Fibroblast of lung (primary cell): ENCODE measurements around the gene NCR3LG1. TPM values are rescaled to one million over a fixed set of nuclear protein-coding genes. Genes with fewer than 3 reads are reported as not detected.

Experiments
- DNase-seq, 2 donors: peaks; one replicate each; pipeline versions ENCODE4 v3.0.0 to v3.0.0-alpha.2; 2010; ENCODE audit warnings: low read depth in 2 of 2
- H2AFZ ChIP-seq: 2 replicates; pipeline ENCODE4 v1.5.1; 2012; ENCODE audit warnings: low read length, control low read depth, inconsistent platforms
- H3K27ac ChIP-seq: 2 replicates; pipeline ENCODE4 v1.5.1; 2011; ENCODE audit warnings: low read length, control low read depth; ENCODE audit not compliant: insufficient read depth
- H3K27me3 ChIP-seq: 2 replicates; pipeline ENCODE4 v1.5.1; 2011; ENCODE audit warnings: mild to moderate bottlenecking, low read length; ENCODE audit not compliant: control insufficient read depth, insufficient read depth
- H3K36me3 ChIP-seq: 2 replicates; pipeline ENCODE4 v1.5.1; 2011; ENCODE audit warnings: low read length; ENCODE audit not compliant: control insufficient read depth, insufficient read depth
- H3K4me1 ChIP-seq: 2 replicates; pipeline ENCODE4 v1.5.1; 2011; ENCODE audit warnings: low read length; ENCODE audit not compliant: control insufficient read depth, insufficient read depth; ENCODE audit errors: extremely low read depth
- H3K4me2 ChIP-seq: 2 replicates; pipeline ENCODE4 v1.5.1; 2011; ENCODE audit warnings: low read length, control low read depth; ENCODE audit not compliant: insufficient read depth; ENCODE audit errors: extremely low read depth
- H3K4me3 ChIP-seq, 4 experiments: fragments of 200-600 bp in 1 of 4; sonication (generic) in 1 of 4; replicated peaks in 1 of 4; 2 replicates each; pipeline ENCODE4 v1.5.1; 2011 to 2016; ENCODE audit warnings: low read length in 4 of 4, low read depth in 3 of 4, mild to moderate bottlenecking in 3 of 4, control low read depth in 2 of 4, inconsistent platforms in 1 of 4, mixed read lengths in 1 of 4; ENCODE audit not compliant: insufficient read depth in 1 of 4; ENCODE audit errors: control extremely low read depth in 1 of 4
- H3K79me2 ChIP-seq: 2 replicates; pipeline ENCODE4 v1.5.1; 2012; ENCODE audit warnings: mild to moderate bottlenecking, low read length, inconsistent platforms; ENCODE audit not compliant: control insufficient read depth, insufficient read depth
- H3K9ac ChIP-seq: 2 replicates; pipeline ENCODE4 v1.5.1; 2011; ENCODE audit warnings: mild to moderate bottlenecking, low read length, control low read depth; ENCODE audit not compliant: insufficient read depth
- H3K9me3 ChIP-seq: 2 replicates; pipeline ENCODE4 v1.5.1; 2012; ENCODE audit warnings: low read depth, low read length; ENCODE audit not compliant: control insufficient read depth, insufficient read depth
- H4K20me1 ChIP-seq: 2 replicates; pipeline ENCODE4 v1.5.1; 2011; ENCODE audit warnings: low read length; ENCODE audit not compliant: control insufficient read depth, insufficient read depth; ENCODE audit errors: extremely low read depth
- EZH2 ChIP-seq: IDR thresholded peaks from 2 replicates; pipeline ENCODE4 v1.5.1; 2012; ENCODE audit warnings: low read length, control low read depth, mild to moderate bottlenecking; ENCODE audit errors: missing control alignments
- polyA plus RNA-seq, 2 donors: library from polyadenylated mRNA; depleted of rRNA in 1 of 2; stranded (reverse) in 1 of 2; unstranded in 1 of 2; fragments of >200 nt; gene quantifications; 2 replicates each; pipeline ENCODE4 v1.2.1, GENCODE V29; 2011 to 2012; ENCODE audit warnings: missing spikeins in 1 of 2
- total RNA-seq: library from RNA; depleted of rRNA; stranded (reverse); fragments of >200 nt; gene quantifications from 2 replicates; pipeline ENCODE4 v1.2.1, GENCODE V29; 2014
- TF ChIP-seq, protein P1 (sequence below), 2 donors: IDR thresholded peaks in 1 of 2; conservative IDR thresholded peaks in 1 of 2; 1 replicate in 1 of 2; 2 replicates in 1 of 2; pipeline ENCODE4 v1.5.1; 2011 to 2012; ENCODE audit warnings: low read length in 2 of 2, control low read depth in 1 of 2, inconsistent platforms in 1 of 2, low read depth in 1 of 2, mild to moderate bottlenecking in 1 of 2

The NCR3LG1 gene
- total and polyA plus RNA-seq, 2 donors (not counting 1 experiment from before 2014, with no cell fraction given) = 4.5 to 6.0 TPM

DNA sequence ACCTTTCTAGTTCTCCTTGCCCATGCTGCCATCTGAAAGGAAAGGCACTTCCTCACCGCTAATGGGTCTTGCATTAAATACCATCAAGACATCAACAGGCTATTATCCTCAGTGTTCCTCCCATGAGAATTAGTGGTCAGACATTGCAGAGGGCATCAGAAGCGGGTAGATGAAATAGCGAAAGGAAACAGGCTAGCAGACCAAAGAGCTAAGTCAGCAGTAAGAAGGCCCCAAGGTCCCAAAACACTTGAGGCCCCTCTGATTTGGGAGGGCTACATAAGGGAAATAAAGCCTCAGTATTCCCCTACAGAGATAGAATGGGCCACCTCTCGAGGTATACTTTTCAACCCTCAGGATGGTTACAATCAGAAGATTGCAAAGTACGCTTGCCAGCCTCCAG lies 23.9 kb downstream of the NCR3LG1 start:
- Histone ChIP-seq H3K4me1 (no peaks in the 10 kb centered on the region), H3K4me2 (no peak overlapping the region), H3K36me3 (no peaks in the 10 kb centered on the region), H3K9ac (no peak overlapping the region), H3K27me3 (no peaks in the 10 kb centered on the region), H3K27ac (no peak overlapping the region), H2AFZ (no peak overlapping the region), H3K79me2 (no peaks in the 10 kb centered on the region), H3K4me3 (no peak overlapping the region), H4K20me1 (no peaks in the 10 kb centered on the region), H3K9me3 (peaks cover 6% of the 10 kb centered on the region)
- no peak for DNase-seq
- TF ChIP-seq EZH2 = no peak
- TF ChIP-seq, protein P1, sequence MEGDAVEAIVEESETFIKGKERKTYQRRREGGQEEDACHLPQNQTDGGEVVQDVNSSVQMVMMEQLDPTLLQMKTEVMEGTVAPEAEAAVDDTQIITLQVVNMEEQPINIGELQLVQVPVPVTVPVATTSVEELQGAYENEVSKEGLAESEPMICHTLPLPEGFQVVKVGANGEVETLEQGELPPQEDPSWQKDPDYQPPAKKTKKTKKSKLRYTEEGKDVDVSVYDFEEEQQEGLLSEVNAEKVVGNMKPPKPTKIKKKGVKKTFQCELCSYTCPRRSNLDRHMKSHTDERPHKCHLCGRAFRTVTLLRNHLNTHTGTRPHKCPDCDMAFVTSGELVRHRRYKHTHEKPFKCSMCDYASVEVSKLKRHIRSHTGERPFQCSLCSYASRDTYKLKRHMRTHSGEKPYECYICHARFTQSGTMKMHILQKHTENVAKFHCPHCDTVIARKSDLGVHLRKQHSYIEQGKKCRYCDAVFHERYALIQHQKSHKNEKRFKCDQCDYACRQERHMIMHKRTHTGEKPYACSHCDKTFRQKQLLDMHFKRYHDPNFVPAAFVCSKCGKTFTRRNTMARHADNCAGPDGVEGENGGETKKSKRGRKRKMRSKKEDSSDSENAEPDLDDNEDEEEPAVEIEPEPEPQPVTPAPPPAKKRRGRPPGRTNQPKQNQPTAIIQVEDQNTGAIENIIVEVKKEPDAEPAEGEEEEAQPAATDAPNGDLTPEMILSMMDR (conservative IDR thresholded peaks at IDR 0.05 in 1 of 2, IDR thresholded peaks at IDR 0.05 in 1 of 2; ENCODE audit: low read depth in 1 of 2, low read length in 2 of 2) = no peak

DNA sequence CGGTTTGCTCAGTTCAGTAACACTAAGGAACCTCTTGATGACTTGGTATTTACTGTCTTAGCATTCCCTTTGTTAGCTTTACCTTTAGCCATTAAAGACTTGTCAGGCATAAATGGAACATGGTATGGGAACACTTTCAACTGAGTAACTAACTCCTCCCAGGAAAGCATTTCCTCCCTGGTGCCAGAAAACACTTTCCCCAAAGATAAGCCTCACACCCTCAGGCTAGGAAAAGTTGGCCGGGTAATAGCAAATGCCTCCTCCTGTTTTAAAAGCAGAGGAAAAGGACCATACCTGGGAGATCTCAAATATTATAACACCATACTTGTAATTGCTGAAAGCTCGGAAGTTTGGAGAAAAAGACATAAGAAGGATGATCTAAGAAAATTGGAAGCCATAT lies 24.9 kb downstream of the NCR3LG1 start:
- Histone ChIP-seq H4K20me1 (no peaks in the 10 kb centered on the region), H3K79me2 (no peaks in the 10 kb centered on the region), H3K9ac (no peak overlapping the region), H3K36me3 (no peaks in the 10 kb centered on the region), H3K9me3 (peaks cover 5% of the 10 kb centered on the region), H3K4me3 (no peak overlapping the region), H3K4me2 (no peak overlapping the region), H3K27ac (no peak overlapping the region), H2AFZ (no peak overlapping the region), H3K4me1 (no peaks in the 10 kb centered on the region), H3K27me3 (no peaks in the 10 kb centered on the region)
- DNase-seq = no peak
- TF ChIP-seq, protein P1 (conservative IDR thresholded peaks at IDR 0.05 in 1 of 2, IDR thresholded peaks at IDR 0.05 in 1 of 2; ENCODE audit: low read depth in 1 of 2, low read length in 2 of 2) = no peak
- no peak for TF ChIP-seq EZH2

DNA sequence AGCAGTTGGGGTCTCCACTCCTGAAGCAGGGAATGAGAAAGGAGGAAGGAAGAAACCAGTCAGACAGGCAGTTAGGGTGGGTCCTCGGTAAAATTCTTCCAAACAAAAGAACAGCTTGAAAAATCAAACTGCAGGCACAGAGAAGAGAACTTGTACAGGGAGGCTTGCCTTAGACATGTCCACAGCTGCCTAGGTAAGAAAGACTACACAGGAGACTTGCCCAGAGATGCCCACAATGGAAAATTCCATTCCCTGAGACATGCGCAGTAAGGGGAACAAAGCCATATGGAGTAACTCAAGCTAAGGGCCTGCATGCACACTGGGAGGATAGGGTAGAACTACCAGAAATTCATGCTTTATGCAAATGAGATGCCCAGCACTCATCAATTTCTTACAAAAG lies 27.1 kb downstream of the NCR3LG1 start:
- DNase-seq = no peak
- Histone ChIP-seq H3K4me3 (no peak overlapping the region), H3K27me3 (no peaks in the 10 kb centered on the region), H3K4me1 (no peaks in the 10 kb centered on the region), H3K27ac (no peak overlapping the region), H3K79me2 (no peaks in the 10 kb centered on the region), H3K9me3 (no peaks in the 10 kb centered on the region), H3K9ac (no peak overlapping the region), H2AFZ (no peak overlapping the region), H4K20me1 (no peaks in the 10 kb centered on the region), H3K4me2 (no peak overlapping the region), H3K36me3 (no peaks in the 10 kb centered on the region)
- TF ChIP-seq, protein P1 (conservative IDR thresholded peaks at IDR 0.05 in 1 of 2, IDR thresholded peaks at IDR 0.05 in 1 of 2; ENCODE audit: low read depth in 1 of 2, low read length in 2 of 2) = no peak
- TF ChIP-seq EZH2 = no peak
